Caco-2 (cell line): Measurements from ENCODE around the gene PPP6R2. TPM values are rescaled to one million over a fixed set of nuclear protein-coding genes. Genes with fewer than 3 reads are reported as not detected.

Experiments used
- BruUV-seq: library from RNA; stranded (reverse); fragments of 400-500 nt; replicated peaks from 2 replicates; lab custom pipeline; 2021; lab: Mats Ljungman, UMichigan
- CTCF ChIA-PET: fragments of 300-600 bp; sonication (Branson Sonifier 250); formaldehyde crosslinking; loops from one replicate; lab custom pipeline; 2022; ENCODE audit warnings: antibody characterized with exemption; lab: Charles Lee
- POLR2A ChIA-PET: fragments of 300-600 bp; sonication (Branson Sonifier 250); formaldehyde crosslinking; loops from one replicate; lab custom pipeline; 2022; ENCODE audit warnings: antibody characterized with exemption; lab: Charles Lee
- DNase-seq, 2 experiments: peaks; one replicate each; pipeline versions ENCODE4 v3.0.0 to v3.0.0-alpha.2; 2020 to 2022
- H3K27me3 ChIP-seq: replicated peaks from 2 replicates; pipeline ENCODE4 v1.6.0; 2011; ENCODE audit warnings: low read length; ENCODE audit not compliant: control insufficient read depth, insufficient read depth
- H3K36me3 ChIP-seq: 2 replicates; pipeline ENCODE4 v1.5.1; 2011; ENCODE audit warnings: low read length; ENCODE audit not compliant: control insufficient read depth, insufficient read depth
- H3K4me1 ChIP-seq: fragments of 250-450 bp; sonication (Bioruptor Pico); 2 replicates; pipeline ENCODE4 v1.5.1; 2020; ENCODE audit warnings: mild to moderate bottlenecking
- H3K4me3 ChIP-seq: 2 replicates; pipeline ENCODE4 v1.5.1; 2011; ENCODE audit warnings: low read depth, mild to moderate bottlenecking, control low read depth, low read length
- H3K9me3 ChIP-seq: fragments of 250-450 bp; sonication (Bioruptor Pico); 2 replicates; pipeline ENCODE4 v1.5.1; 2020; ENCODE audit warnings: mild to moderate bottlenecking, moderate library complexity
- H3K27ac Mint-ChIP-seq: one replicate; pipeline ENCODE4 v1.8.0; 2022; ENCODE audit warnings: mixed read lengths; ENCODE audit not compliant: unreplicated experiment
- H3K27me3 Mint-ChIP-seq: one replicate; pipeline ENCODE4 v1.8.0; 2022; ENCODE audit warnings: mixed read lengths; ENCODE audit not compliant: insufficient read depth, unreplicated experiment
- H3K36me3 Mint-ChIP-seq: one replicate; pipeline ENCODE4 v1.8.0; 2022; ENCODE audit warnings: mild to moderate bottlenecking, mixed read lengths; ENCODE audit not compliant: insufficient read depth, unreplicated experiment
- H3K4me1 Mint-ChIP-seq: one replicate; pipeline ENCODE4 v1.8.0; 2022; ENCODE audit warnings: low read depth, mixed read lengths; ENCODE audit not compliant: unreplicated experiment
- H3K4me3 Mint-ChIP-seq: one replicate; pipeline ENCODE4 v1.8.0; 2022; ENCODE audit warnings: mild to moderate bottlenecking, moderate library complexity, mixed read lengths; ENCODE audit not compliant: unreplicated experiment
- H3K9me3 Mint-ChIP-seq: one replicate; pipeline ENCODE4 v1.8.0; 2022; ENCODE audit warnings: mixed read lengths; ENCODE audit not compliant: unreplicated experiment
- intact Hi-C: fragments of 100-400 bp; cut with micrococcal nuclease; formaldehyde crosslinking; loops from one replicate; pipeline ENCODE4 v1.10.0; 2022; ENCODE audit not compliant: unreplicated experiment
- total RNA-seq: library from RNA; stranded (reverse); gene quantifications from 2 replicates; pipeline ENCODE4 v1.2.3, GENCODE V29; 2022
- TF ChIP-seq, protein P1 (sequence below), 2 experiments: fragments of 200-600 bp in 1 of 2; IDR thresholded peaks; 1 replicate in 1 of 2; 2 replicates in 1 of 2; pipeline versions ENCODE4 v1.5.1 to v1.8.0; 2011 to 2022; ENCODE audit warnings: antibody characterized with exemption in 1 of 2, control low read depth in 1 of 2, inconsistent platforms in 1 of 2, low read depth in 1 of 2, low read length in 1 of 2, mild to moderate bottlenecking in 1 of 2, moderate library complexity in 1 of 2; ENCODE audit not compliant: insufficient read depth in 1 of 2, severe bottlenecking in 1 of 2, unreplicated experiment in 1 of 2

PPP6R2 gene
- total RNA-seq, 1 experiment from 2014 or later = 60.7 TPM

DNA sequence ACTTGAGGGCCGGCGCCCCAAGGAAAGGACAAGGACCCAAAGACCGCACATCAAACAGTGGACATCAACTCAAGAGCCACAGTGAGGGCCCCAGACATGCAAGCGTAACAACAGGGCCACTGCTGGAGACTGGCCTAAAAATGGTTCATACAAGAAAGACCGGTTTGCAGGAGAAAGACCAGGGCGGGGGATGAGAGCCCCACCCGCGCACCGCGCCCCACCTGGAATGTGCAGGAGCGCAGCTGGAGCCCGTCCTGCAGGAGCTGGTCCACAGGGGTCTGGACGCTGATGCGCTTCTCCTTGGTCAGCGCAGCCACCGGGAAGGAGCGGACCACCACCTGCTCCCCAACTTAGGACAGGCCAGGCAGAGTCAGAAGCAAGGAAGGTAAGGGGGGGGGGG lies 117.8 kb downstream of the PPP6R2 start:
- H3K4me1 ChIP-seq = peaks cover 6% of the 10 kb centered on the region; the same call in 1 of the 2 replicates
- H3K27me3 Mint-ChIP-seq = no peaks in the 10 kb centered on the region
- no peak overlapping the region for H3K4me3 ChIP-seq
- H3K36me3 Mint-ChIP-seq = peaks cover 33% of the 10 kb centered on the region
- POLR2A ChIA-PET = no interaction called here
- CTCF ChIA-PET = no interaction called here
- peak overlapping the region; percentile 45 for H3K27ac Mint-ChIP-seq
- no peaks in the 10 kb centered on the region for H3K9me3 Mint-ChIP-seq
- peaks cover 5% of the 10 kb centered on the region for H3K4me1 Mint-ChIP-seq
- H3K9me3 ChIP-seq = no peaks in the 10 kb centered on the region
- BruUV-seq = no TSS peak
- intact Hi-C loops = no loop called here
- H3K4me3 Mint-ChIP-seq = peak overlapping the region; percentile 35
- TF ChIP-seq, protein P1, sequence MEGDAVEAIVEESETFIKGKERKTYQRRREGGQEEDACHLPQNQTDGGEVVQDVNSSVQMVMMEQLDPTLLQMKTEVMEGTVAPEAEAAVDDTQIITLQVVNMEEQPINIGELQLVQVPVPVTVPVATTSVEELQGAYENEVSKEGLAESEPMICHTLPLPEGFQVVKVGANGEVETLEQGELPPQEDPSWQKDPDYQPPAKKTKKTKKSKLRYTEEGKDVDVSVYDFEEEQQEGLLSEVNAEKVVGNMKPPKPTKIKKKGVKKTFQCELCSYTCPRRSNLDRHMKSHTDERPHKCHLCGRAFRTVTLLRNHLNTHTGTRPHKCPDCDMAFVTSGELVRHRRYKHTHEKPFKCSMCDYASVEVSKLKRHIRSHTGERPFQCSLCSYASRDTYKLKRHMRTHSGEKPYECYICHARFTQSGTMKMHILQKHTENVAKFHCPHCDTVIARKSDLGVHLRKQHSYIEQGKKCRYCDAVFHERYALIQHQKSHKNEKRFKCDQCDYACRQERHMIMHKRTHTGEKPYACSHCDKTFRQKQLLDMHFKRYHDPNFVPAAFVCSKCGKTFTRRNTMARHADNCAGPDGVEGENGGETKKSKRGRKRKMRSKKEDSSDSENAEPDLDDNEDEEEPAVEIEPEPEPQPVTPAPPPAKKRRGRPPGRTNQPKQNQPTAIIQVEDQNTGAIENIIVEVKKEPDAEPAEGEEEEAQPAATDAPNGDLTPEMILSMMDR (IDR thresholded peaks at IDR 0.05; ENCODE audit: insufficient read depth in 1 of 2, low read depth in 1 of 2, low read length in 1 of 2, severe bottlenecking in 1 of 2, unreplicated experiment in 1 of 2) = no peak
- H3K36me3 ChIP-seq = peaks cover 5% of the 10 kb centered on the region
- DNase-seq = peak in 1 of 2 experiments; percentile 52
- H3K27me3 ChIP-seq = no peaks in the 10 kb centered on the region

DNA sequence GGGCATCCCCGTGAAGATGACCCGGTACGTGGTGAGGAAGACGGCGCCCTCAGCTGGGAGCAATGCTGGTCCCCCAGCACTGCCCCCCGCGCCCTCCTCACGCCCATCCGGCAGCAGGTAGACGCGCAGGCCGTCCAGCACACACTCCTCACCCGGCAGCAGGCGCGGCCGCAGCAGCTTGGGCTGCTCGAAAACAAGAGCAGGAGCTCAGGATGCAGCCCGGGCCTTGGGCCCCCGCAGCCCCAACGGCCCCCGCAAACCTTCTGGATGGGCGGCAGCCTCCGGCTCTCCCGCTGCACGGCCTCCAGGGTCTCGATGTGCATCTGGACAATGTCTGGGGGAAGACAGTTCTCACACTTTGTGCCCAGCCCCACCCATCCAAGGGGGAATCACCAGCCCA lies 118.4 kb downstream of the PPP6R2 start:
- intact Hi-C loops = no loop called here
- Mint-ChIP-seq H3K9me3 (no peaks in the 10 kb centered on the region), H3K27me3 (no peaks in the 10 kb centered on the region), H3K27ac (no peak overlapping the region), H3K4me3 (no peak overlapping the region), H3K36me3 (peaks cover 39% of the 10 kb centered on the region), H3K4me1 (peaks cover 5% of the 10 kb centered on the region)
- Histone ChIP-seq H3K4me1 (peaks cover 6% of the 10 kb centered on the region; the same call in 1 of the 2 replicates), H3K36me3 (peaks cover 5% of the 10 kb centered on the region), H3K9me3 (no peaks in the 10 kb centered on the region), H3K27me3 (no peaks in the 10 kb centered on the region), H3K4me3 (no peak overlapping the region)
- no peak for DNase-seq
- TSS peak; percentile 13 for BruUV-seq
- TF ChIP-seq, protein P1 (IDR thresholded peaks at IDR 0.05; ENCODE audit: insufficient read depth in 1 of 2, low read depth in 1 of 2, low read length in 1 of 2, severe bottlenecking in 1 of 2, unreplicated experiment in 1 of 2) = no peak
- ChIA-PET CTCF (no interaction called here), POLR2A (no interaction called here)

DNA sequence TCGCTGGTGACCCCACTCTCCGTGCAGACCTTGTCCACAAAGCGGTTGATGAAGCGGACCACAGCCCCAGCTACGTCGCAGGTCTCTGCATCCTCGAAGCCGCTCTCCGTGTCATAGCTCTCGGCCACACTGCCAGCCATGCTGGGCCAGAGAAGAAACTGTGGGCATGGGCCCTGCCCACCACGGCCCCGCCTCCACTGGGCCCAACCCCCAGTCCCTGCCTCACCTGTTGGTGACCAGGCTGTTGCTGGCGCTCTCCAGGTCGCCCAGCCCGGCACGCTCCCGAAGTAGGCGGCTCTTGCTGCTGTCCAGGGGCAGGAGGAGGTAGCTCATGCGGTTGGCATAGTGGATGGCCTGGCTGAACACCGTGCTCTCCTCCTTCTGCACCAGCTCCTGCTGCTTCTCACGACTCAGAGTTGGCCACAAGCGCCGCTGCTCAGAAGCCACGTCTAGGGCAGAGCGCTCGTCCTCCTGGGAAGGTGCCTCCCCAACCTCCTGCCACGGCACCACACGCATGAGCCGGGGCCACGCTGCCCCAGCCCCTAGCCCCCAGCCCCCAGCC lies 118.9 kb downstream of the PPP6R2 start:
- POLR2A ChIA-PET = no interaction called here
- H3K27me3 Mint-ChIP-seq = no peaks in the 10 kb centered on the region
- Histone ChIP-seq H3K27me3 (no peaks in the 10 kb centered on the region), H3K9me3 (no peaks in the 10 kb centered on the region), H3K36me3 (peaks cover 6% of the 10 kb centered on the region), H3K4me1 (peaks cover 6% of the 10 kb centered on the region; the same call in 1 of the 2 replicates), H3K4me3 (no peak overlapping the region)
- intact Hi-C loops = no loop called here
- H3K4me3 Mint-ChIP-seq = no peak overlapping the region
- DNase-seq = no peak
- no peaks in the 10 kb centered on the region for H3K9me3 Mint-ChIP-seq
- TF ChIP-seq, protein P1 (IDR thresholded peaks at IDR 0.05; ENCODE audit: insufficient read depth in 1 of 2, low read depth in 1 of 2, low read length in 1 of 2, severe bottlenecking in 1 of 2, unreplicated experiment in 1 of 2) = no peak
- no TSS peak for BruUV-seq
- peaks cover 5% of the 10 kb centered on the region for H3K4me1 Mint-ChIP-seq
- H3K27ac Mint-ChIP-seq = no peak overlapping the region
- H3K36me3 Mint-ChIP-seq = peaks cover 35% of the 10 kb centered on the region
- CTCF ChIA-PET = no interaction called here
